Upper lobe of left lung (tissue), 6 donors: Measurements from ENCODE around the gene NBEAL1. TPM values are rescaled to one million over a fixed set of nuclear protein-coding genes. Genes with fewer than 3 reads are reported as not detected.
A peak's percentile ranks its signal among the peaks of the same experiment; 100 is the strongest.
"Not testable (repeated sequence)": the region's sequence is repeated elsewhere in the genome, so short reads cannot be mapped to it uniquely, and the experiment has no call there.

Experiments used
- ATAC-seq, 2 donors: fragments of 200-7000 bp; cut with Tn5 transposase; one replicate each; pipeline ENCODE4 v1.9.1; 2022; ENCODE audit warnings: mild to moderate bottlenecking in 2 of 2, moderate library complexity in 2 of 2; ENCODE audit not compliant: low FRiP score in 2 of 2
- DNase-seq, 2 donors: peaks; one replicate each; pipeline ENCODE4 v3.0.0-alpha.2; 2019 to 2020
- H3K27ac ChIP-seq, 4 donors: fragments of 200-600 bp; sonication (generic); one replicate each; pipeline ENCODE4 v1.5.1; 2016 to 2019
- H3K27me3 ChIP-seq, 4 donors: fragments of 200-600 bp; sonication (generic); one replicate each; pipeline ENCODE4 v1.5.1; 2017 to 2019
- H3K36me3 ChIP-seq, 4 donors: fragments of 200-600 bp; sonication (generic); one replicate each; pipeline ENCODE4 v1.5.1; 2016 to 2019
- H3K4me1 ChIP-seq, 4 donors: fragments of 200-600 bp; sonication (generic); one replicate each; pipeline ENCODE4 v1.5.1; 2018 to 2019
- H3K4me3 ChIP-seq, 4 donors: fragments of 200-600 bp; sonication (generic); one replicate each; pipeline ENCODE4 v1.5.1; 2017 to 2019; ENCODE audit warnings: mild to moderate bottlenecking in 2 of 4, moderate library complexity in 1 of 4
- H3K9me3 ChIP-seq, 4 donors: fragments of 200-600 bp; sonication (generic); one replicate each; pipeline ENCODE4 v1.5.1; 2018 to 2019
- CTCF ChIP-seq, 6 experiments: fragments of 450-650 bp in 4 of 6; fragments of 200-600 bp in 2 of 6; sonication (generic) in 2 of 6; IDR thresholded peaks; one replicate each; pipeline ENCODE4 v1.5.1; 2016 to 2019; ENCODE audit warnings: antibody characterized with exemption in 6 of 6
- EP300 ChIP-seq, 4 donors: sonication (generic); formaldehyde crosslinking; IDR thresholded peaks; one replicate each; pipeline ENCODE4 v1.5.1; 2017; ENCODE audit warnings: antibody characterized with exemption in 4 of 4, control low read depth in 2 of 4
- POLR2A ChIP-seq, 4 donors: fragments of 450-650 bp; IDR thresholded peaks; one replicate each; pipeline ENCODE4 v1.5.1; 2016 to 2017; ENCODE audit warnings: antibody characterized with exemption in 4 of 4, mild to moderate bottlenecking in 2 of 4
- POLR2AphosphoS5 ChIP-seq, 2 donors: sonication (generic); formaldehyde crosslinking; IDR thresholded peaks; one replicate each; pipeline ENCODE4 v1.5.1; 2017; ENCODE audit warnings: antibody characterized with exemption in 2 of 2
- WGBS, 2 donors: methylation state at CpG; one replicate each; pipeline ENCODE4 v1.1.5; 2017 to 2018; 5-methylcytosine and 5-hydroxymethylcytosine counted together
- total RNA-seq, 6 donors: library from RNA; depleted of rRNA in 4 of 6; stranded (reverse); fragments of >200 nt in 4 of 6; gene quantifications; one replicate each; pipeline versions ENCODE4 v1.1.0 to v1.2.1, GENCODE V29; 2016 to 2021
- donor health status: DM: no; HTN: no; CAD: no; lungs with moderate emphysema.
- donor health status: DM: no; HTN: yes; CAD: no; lungs with severe emphysema.

Gene NBEAL1
- total RNA-seq, 6 donors from 2014 or later: 37.0 to 92.2 (median 64.9) TPM

GRCh38 chr2:202989749-202990148, 24.9 kb upstream of the NBEAL1 start:
- TF ChIP-seq EP300 (IDR thresholded peaks at IDR 0.05) (no peak), POLR2A (IDR thresholded peaks at IDR 0.05) (no peak), POLR2AphosphoS5 (IDR thresholded peaks at IDR 0.05) (no peak), CTCF (IDR thresholded peaks at IDR 0.05) (no peak)
- ATAC-seq: no peak

DNA sequence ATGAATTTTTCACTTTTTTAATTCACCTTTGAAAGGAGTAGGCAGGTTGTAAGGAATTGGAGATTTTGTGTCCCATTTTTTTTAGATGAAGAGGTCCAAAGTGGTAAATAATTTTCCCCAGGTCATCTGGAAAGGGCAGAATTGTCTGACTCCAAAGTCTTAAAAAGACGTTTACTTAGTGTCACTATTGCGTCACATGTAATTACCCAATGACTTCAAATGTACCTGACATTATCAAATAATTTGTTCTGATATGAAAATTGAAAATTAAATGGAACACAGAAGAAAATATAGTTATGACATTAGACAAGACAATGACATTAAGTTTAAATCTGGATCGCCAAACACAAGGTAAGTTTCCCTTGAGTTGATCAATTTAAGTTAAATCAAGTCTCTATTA, 24.2 kb upstream of the NBEAL1 start:
- Histone ChIP-seq H3K9me3 (no peaks in the 10 kb centered on the region), H3K36me3 (no peaks in the 10 kb centered on the region), H3K27ac (no peak overlapping the region), H3K4me3 (no peak overlapping the region), H3K4me1 (no peaks in the 10 kb centered on the region), H3K27me3 (no peaks in the 10 kb centered on the region)
- WGBS, 2 donors: 78 to 85% methylated on average over 3 of the region's 3 CpGs
- no peak for TF ChIP-seq POLR2A (IDR thresholded peaks at IDR 0.05)
- no peak for TF ChIP-seq EP300 (IDR thresholded peaks at IDR 0.05)
- TF ChIP-seq CTCF (IDR thresholded peaks at IDR 0.05): no peak
- TF ChIP-seq POLR2AphosphoS5 (IDR thresholded peaks at IDR 0.05): no peak
- DNase-seq (no peak), ATAC-seq (no peak)

More at GRCh38 chr2:202989749-202990148, 24.9 kb upstream of the NBEAL1 start:
- Histone ChIP-seq H3K27ac (no peak overlapping the region), H3K4me3 (no peak overlapping the region), H3K4me1 (no peaks in the 10 kb centered on the region), H3K36me3 (no peaks in the 10 kb centered on the region), H3K27me3 (no peaks in the 10 kb centered on the region), H3K9me3 (no peaks in the 10 kb centered on the region)
- WGBS, 2 donors: 94 to 100% methylated on average over 1 of the region's 1 CpG
- DNase-seq: no peak

- H3K4me3 ChIP-seq, H3K27me3 ChIP-seq, H3K27ac ChIP-seq, H3K9me3 ChIP-seq, H3K4me1 ChIP-seq, DNase-seq, H3K36me3 ChIP-seq: not testable (repeated sequence)
- WGBS, 2 donors: 47 to 55% methylated on average over 3 of the region's 3 CpGs
- peak in 1 of 2 donors; percentile 66 for ATAC-seq
Measured at GRCh38 chr2:202997113-202997512, 17.6 kb upstream of the NBEAL1 start.

- TF ChIP-seq POLR2AphosphoS5 (IDR thresholded peaks at IDR 0.05) (no peak), EP300 (IDR thresholded peaks at IDR 0.05) (no peak), CTCF (IDR thresholded peaks at IDR 0.05) (no peak), POLR2A (IDR thresholded peaks at IDR 0.05) (no peak)
- DNase-seq (no peak), ATAC-seq (no peak)
- WGBS, 2 donors: 82 to 94% methylated on average over 3 of the region's 3 CpGs
- H3K36me3 ChIP-seq: no peaks in the 10 kb centered on the region
- no peak overlapping the region for H3K4me3 ChIP-seq
- no peak overlapping the region for H3K27ac ChIP-seq
- H3K9me3 ChIP-seq: no peaks in the 10 kb centered on the region
- no peaks in the 10 kb centered on the region for H3K27me3 ChIP-seq
- H3K4me1 ChIP-seq: no peaks in the 10 kb centered on the region
Measured at GRCh38 chr2:203002054-203002821, 12.4 kb upstream of the NBEAL1 start.

GRCh38 chr2:203003716-203004115, 11.0 kb upstream of the NBEAL1 start:
- Histone ChIP-seq H3K9me3 (no peaks in the 10 kb centered on the region), H3K4me3 (no peak overlapping the region), H3K4me1 (no peaks in the 10 kb centered on the region), H3K27ac (no peak overlapping the region), H3K27me3 (no peaks in the 10 kb centered on the region), H3K36me3 (no peaks in the 10 kb centered on the region)
- TF ChIP-seq POLR2A (IDR thresholded peaks at IDR 0.05) (no peak), POLR2AphosphoS5 (IDR thresholded peaks at IDR 0.05) (no peak), EP300 (IDR thresholded peaks at IDR 0.05) (no peak), CTCF (IDR thresholded peaks at IDR 0.05) (no peak)
- DNase-seq (no peak), ATAC-seq (no peak)
- WGBS, 2 donors: 93 to 96% methylated on average over 8 of the region's 8 CpGs
